ENCODE data around the gene RBM10. TPM values are rescaled to one million over a fixed set of nuclear protein-coding genes. Genes with fewer than 3 reads are reported as not detected.

RBM10 gene
- total and polyA plus RNA-seq, 2 of the 13 experiments (the other 11 are each of a cell fraction or from before 2014, with no cell fraction given) = 15.9 to 43.1 TPM

DNA sequence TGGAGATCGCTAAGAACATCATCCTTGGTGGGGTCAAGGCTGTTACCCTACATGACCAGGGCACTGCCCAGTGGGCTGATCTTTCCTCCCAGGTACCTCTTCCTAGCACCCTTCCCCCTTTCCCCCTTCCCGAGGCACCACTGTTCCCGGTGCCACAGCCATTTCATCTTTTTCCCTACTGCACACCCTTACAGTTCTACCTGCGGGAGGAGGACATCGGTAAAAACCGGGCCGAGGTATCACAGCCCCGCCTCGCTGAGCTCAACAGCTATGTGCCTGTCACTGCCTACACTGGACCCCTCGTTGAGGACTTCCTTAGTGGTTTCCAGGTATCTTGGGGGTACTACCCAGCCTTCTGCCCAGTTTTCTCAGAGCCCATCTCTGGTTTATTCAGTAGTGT, 54.3 kb downstream of the RBM10 start:
- ChIA-PET POLR2A (no interaction called here), CTCF (ENCODE audit: low intra/inter-chr PET ratio, low total read pairs) (no interaction called here)
- Histone ChIP-seq H3K79me2 (ENCODE audit: insufficient read depth, low read length) (peaks cover 39% of the 10 kb centered on the region), H3K36me3 (replicated peaks in 1 of 2; ENCODE audit: control insufficient read depth in 1 of 2, insufficient read depth in 2 of 2, low read length in 2 of 2) (peaks cover 12 to 48% of the 10 kb centered on the region in 2 experiments), H3K9me3 (ENCODE audit: low read length) (no peaks in the 10 kb centered on the region), H3K27me3 (ENCODE audit: control insufficient read depth in 1 of 2, insufficient read depth in 2 of 2, low read length in 2 of 2) (no peaks in the 10 kb centered on the region; a peak in 1 of 5 replicates), H3K4me1 (ENCODE audit: insufficient read depth, low read length) (peaks cover 75% of the 10 kb centered on the region), H4K20me1 (ENCODE audit: insufficient read depth, low read length) (peaks cover 8% of the 10 kb centered on the region), H3K27ac (ENCODE audit: extremely low read length, insufficient read depth, low read length) (no peak overlapping the region), H3K4me2 (ENCODE audit: low read depth, low read length) (no peak overlapping the region), H3K9ac (ENCODE audit: insufficient read depth, low read depth, low read length) (no peak overlapping the region), H2AFZ (ENCODE audit: low read length) (no peak overlapping the region), H3K4me3 (replicated peaks in 1 of 3; ENCODE audit: insufficient read depth in 1 of 3, low read depth in 2 of 3, low read length in 3 of 3) (no peak overlapping the region)
- intact Hi-C loops (cut with micrococcal nuclease; ENCODE audit: unreplicated experiment) = no loop called here
- no peak for FAIRE-seq
- DNase-seq (ENCODE audit: low spot score) = no peak
- TF ChIP-seq HOXA3 (CRISPR knock-in tag; IDR thresholded peaks at IDR 0.05) = no peak
- TF ChIP-seq HIVEP1 (CRISPR knock-in tag; IDR thresholded peaks at IDR 0.05) = no peak
- no peak for TF ChIP-seq ZBTB21 (CRISPR knock-in tag; IDR thresholded peaks at IDR 0.05)
- TF ChIP-seq, protein P1, sequence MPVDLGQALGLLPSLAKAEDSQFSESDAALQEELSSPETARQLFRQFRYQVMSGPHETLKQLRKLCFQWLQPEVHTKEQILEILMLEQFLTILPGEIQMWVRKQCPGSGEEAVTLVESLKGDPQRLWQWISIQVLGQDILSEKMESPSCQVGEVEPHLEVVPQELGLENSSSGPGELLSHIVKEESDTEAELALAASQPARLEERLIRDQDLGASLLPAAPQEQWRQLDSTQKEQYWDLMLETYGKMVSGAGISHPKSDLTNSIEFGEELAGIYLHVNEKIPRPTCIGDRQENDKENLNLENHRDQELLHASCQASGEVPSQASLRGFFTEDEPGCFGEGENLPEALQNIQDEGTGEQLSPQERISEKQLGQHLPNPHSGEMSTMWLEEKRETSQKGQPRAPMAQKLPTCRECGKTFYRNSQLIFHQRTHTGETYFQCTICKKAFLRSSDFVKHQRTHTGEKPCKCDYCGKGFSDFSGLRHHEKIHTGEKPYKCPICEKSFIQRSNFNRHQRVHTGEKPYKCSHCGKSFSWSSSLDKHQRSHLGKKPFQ (CRISPR knock-in tag; IDR thresholded peaks at IDR 0.05; ENCODE audit: insufficient replicate concordance) = no peak
- TF ChIP-seq NFE2 (CRISPR knock-in tag; IDR thresholded peaks at IDR 0.05) = no peak
- TF ChIP-seq ZNF792 (CRISPR knock-in tag; IDR thresholded peaks at IDR 0.05) = no peak
- TF ChIP-seq ELF1 (CRISPR knock-in tag; IDR thresholded peaks at IDR 0.05) = no peak
- no peak for TF ChIP-seq BCL6 (CRISPR knock-in tag; IDR thresholded peaks at IDR 0.05)
- TF ChIP-seq MED1 (CRISPR knock-in tag; IDR thresholded peaks at IDR 0.05) = no peak
- TF ChIP-seq KDM1A (CRISPR knock-in tag; IDR thresholded peaks at IDR 0.05) = no peak
- no peak for TF ChIP-seq FIP1L1 (IDR thresholded peaks at IDR 0.05; ENCODE audit: borderline replicate concordance, insufficient read depth, low read depth, low read length)
- TF ChIP-seq ZBTB8A (CRISPR knock-in tag; IDR thresholded peaks at IDR 0.05; ENCODE audit: borderline replicate concordance, low read depth) = no peak
- TF ChIP-seq, protein P2, sequence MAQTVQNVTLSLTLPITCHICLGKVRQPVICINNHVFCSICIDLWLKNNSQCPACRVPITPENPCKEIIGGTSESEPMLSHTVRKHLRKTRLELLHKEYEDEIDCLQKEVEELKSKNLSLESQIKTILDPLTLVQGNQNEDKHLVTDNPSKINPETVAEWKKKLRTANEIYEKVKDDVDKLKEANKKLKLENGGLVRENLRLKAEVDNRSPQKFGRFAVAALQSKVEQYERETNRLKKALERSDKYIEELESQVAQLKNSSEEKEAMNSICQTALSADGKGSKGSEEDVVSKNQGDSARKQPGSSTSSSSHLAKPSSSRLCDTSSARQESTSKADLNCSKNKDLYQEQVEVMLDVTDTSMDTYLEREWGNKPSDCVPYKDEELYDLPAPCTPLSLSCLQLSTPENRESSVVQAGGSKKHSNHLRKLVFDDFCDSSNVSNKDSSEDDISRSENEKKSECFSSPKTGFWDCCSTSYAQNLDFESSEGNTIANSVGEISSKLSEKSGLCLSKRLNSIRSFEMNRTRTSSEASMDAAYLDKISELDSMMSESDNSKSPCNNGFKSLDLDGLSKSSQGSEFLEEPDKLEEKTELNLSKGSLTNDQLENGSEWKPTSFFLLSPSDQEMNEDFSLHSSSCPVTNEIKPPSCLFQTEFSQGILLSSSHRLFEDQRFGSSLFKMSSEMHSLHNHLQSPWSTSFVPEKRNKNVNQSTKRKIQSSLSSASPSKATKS (CRISPR knock-in tag; IDR thresholded peaks at IDR 0.05) = no peak
- no peak for TF ChIP-seq REXO4 (CRISPR knock-in tag; IDR thresholded peaks at IDR 0.05; ENCODE audit: borderline replicate concordance)
- no peak for TF ChIP-seq ZNF335 (CRISPR knock-in tag; IDR thresholded peaks at IDR 0.05)
- TF ChIP-seq KDM6A (CRISPR knock-in tag; IDR thresholded peaks at IDR 0.05; ENCODE audit: low read depth) = no peak
- TF ChIP-seq SALL1 (CRISPR knock-in tag; IDR thresholded peaks at IDR 0.05) = no peak
- TF ChIP-seq TGIF2 (CRISPR knock-in tag; IDR thresholded peaks at IDR 0.05) = no peak
- BruUV-seq (replicated peaks) = no TSS peak
- no peak for ATAC-seq
- in situ Hi-C loops (cut with HindIII; ENCODE audit: extremely low pct_ligation_motif_present, low pct_unique_long_range_greater_than_20kb) = no loop called here
- WGBS (ENCODE audit: low lambda C conversion rate) = 98% methylated on average over 9 of the region's 10 CpGs

All from HepG2 (cell line).